Measurements from ENCODE around the gene TFDP2.

DNA sequence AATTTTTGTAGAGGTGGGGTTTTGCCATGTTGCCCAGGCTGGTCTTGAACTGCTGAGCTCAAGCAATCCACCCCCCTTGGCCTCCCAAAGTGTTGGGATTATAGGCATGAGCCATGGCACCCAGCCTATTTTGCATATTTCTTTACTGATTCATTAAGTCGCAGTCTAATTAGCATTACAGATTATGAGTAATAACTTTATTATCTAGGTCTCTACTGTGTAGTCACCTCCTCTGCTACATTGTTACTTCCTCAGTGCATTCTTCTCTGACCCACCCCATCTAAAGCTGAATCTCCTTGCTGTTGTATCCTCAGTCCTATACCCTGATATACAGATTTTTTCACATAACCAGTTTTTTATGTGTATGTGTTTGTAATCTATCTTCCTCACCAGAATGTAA is 61.7 kb downstream of the TFDP2 start:
- TF ChIP-seq CTCF (IDR thresholded peaks at IDR 0.05; ENCODE audit: low read depth, low read length, poor library complexity, severe bottlenecking) (no peak), EZH2phosphoT487 (IDR thresholded peaks at IDR 0.05; ENCODE audit: borderline replicate concordance, low read length) (no peak)

All from DOHH2 (cell line).